Measurements from ENCODE around the gene RBL1. TPM values are rescaled to one million over a fixed set of nuclear protein-coding genes. Genes with fewer than 3 reads are reported as not detected.
"Not testable (repeated sequence)": the region's sequence is repeated elsewhere in the genome, so short reads cannot be mapped to it uniquely, and the experiment has no call there.

RBL1 gene
- total RNA-seq, 1 donor from 2014 or later: 22.1 TPM

DNA sequence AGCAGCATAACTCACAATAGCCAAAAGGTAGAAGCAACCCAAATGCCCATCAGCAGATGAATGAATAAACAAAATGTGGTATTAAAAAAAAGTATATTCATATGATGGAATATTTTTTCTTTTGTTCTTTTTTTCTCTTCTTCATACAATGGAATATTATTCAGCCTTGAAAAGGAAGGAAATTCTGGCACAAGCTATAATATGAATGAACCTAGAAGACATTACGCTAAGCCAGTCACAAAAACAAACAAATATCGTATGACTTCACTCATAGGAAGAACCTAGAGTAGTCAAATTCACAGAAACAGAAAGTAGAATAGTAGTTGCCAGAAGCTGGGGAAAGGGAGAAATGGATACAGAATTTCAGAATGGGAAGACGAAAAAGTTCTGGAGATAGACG, 63.7 kb downstream of the RBL1 start:
- DNase-seq (ENCODE audit: low spot score): no peak
- Histone ChIP-seq H3K9me3 (ENCODE audit: low read depth) (no peaks in the 10 kb centered on the region), H3K27ac (no peak overlapping the region), H2AFZ (replicated peaks) (no peak overlapping the region), H3K9ac (no peak overlapping the region), H3K4me3 (no peak overlapping the region), H3K36me3 (peaks cover 43% of the 10 kb centered on the region), H4K20me1 (ENCODE audit: low read depth) (no peaks in the 10 kb centered on the region), H3K27me3 (no peaks in the 10 kb centered on the region), H3K4me2 (no peak overlapping the region), H3K79me2 (ENCODE audit: low read depth) (no peaks in the 10 kb centered on the region), H3F3A (ENCODE audit: low read depth) (no peaks in the 10 kb centered on the region), H3K4me1 (no peaks in the 10 kb centered on the region)
- TF ChIP-seq, protein P1, sequence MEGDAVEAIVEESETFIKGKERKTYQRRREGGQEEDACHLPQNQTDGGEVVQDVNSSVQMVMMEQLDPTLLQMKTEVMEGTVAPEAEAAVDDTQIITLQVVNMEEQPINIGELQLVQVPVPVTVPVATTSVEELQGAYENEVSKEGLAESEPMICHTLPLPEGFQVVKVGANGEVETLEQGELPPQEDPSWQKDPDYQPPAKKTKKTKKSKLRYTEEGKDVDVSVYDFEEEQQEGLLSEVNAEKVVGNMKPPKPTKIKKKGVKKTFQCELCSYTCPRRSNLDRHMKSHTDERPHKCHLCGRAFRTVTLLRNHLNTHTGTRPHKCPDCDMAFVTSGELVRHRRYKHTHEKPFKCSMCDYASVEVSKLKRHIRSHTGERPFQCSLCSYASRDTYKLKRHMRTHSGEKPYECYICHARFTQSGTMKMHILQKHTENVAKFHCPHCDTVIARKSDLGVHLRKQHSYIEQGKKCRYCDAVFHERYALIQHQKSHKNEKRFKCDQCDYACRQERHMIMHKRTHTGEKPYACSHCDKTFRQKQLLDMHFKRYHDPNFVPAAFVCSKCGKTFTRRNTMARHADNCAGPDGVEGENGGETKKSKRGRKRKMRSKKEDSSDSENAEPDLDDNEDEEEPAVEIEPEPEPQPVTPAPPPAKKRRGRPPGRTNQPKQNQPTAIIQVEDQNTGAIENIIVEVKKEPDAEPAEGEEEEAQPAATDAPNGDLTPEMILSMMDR (IDR thresholded peaks at IDR 0.05): no peak
- TF ChIP-seq EZH2phosphoT487 (IDR thresholded peaks at IDR 0.05) (no peak), EZH2 (IDR thresholded peaks at IDR 0.05) (no peak)
- peaks cover 2% of the 10 kb centered on the region for H3K27me3 Mint-ChIP-seq (ENCODE audit: insufficient read depth, low read depth)
- H3K9me3 Mint-ChIP-seq: peaks cover 11% of the 10 kb centered on the region
- H3K27ac Mint-ChIP-seq: no peak overlapping the region
- H3K4me3 Mint-ChIP-seq: no peak overlapping the region
- peaks cover 46% of the 10 kb centered on the region for H3K36me3 Mint-ChIP-seq
- no peaks in the 10 kb centered on the region for H3K4me1 Mint-ChIP-seq

DNA sequence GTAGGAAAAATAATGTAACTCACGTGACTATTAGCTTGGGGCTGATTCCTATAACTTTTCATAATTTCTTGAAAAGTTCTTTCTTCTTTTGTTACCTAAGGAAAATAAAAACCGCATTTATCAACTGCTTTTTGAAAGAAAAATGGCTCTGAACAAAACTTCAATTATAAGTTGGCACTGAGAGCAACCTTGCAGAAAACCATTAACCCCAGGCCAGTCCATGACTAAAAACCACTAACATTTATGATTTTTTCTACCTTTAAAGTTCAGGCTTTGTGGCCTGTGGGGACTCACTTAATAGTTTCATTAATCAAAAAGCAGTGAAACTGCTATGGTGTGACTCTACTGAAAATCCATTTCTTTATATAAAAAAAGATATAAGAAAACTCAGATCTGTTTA, 75.2 kb downstream of the RBL1 start:
- Mint-ChIP-seq H3K36me3 (peaks cover 20% of the 10 kb centered on the region), H3K9me3 (no peaks in the 10 kb centered on the region), H3K4me1 (peaks cover 2% of the 10 kb centered on the region), H3K27me3 (ENCODE audit: insufficient read depth, low read depth) (peaks cover 4% of the 10 kb centered on the region), H3K27ac (no peak overlapping the region), H3K4me3 (no peak overlapping the region)
- H3K27ac ChIP-seq: no peak overlapping the region
- H3K4me1 ChIP-seq: no peaks in the 10 kb centered on the region
- H3K36me3 ChIP-seq: peaks cover 19% of the 10 kb centered on the region
- H3K9me3 ChIP-seq (ENCODE audit: low read depth): no peaks in the 10 kb centered on the region
- no peak overlapping the region for H2AFZ ChIP-seq (replicated peaks)
- no peak overlapping the region for H3K4me3 ChIP-seq
- DNase-seq (ENCODE audit: low spot score): no peak
- no peaks in the 10 kb centered on the region for H3K27me3 ChIP-seq
- TF ChIP-seq EZH2 (IDR thresholded peaks at IDR 0.05) (no peak), EZH2phosphoT487 (IDR thresholded peaks at IDR 0.05) (no peak)
- TF ChIP-seq, protein P1 (IDR thresholded peaks at IDR 0.05): no peak
- H3K4me2 ChIP-seq: no peak overlapping the region
- H4K20me1 ChIP-seq (ENCODE audit: low read depth): no peaks in the 10 kb centered on the region
- no peak overlapping the region for H3K9ac ChIP-seq
- H3F3A ChIP-seq (ENCODE audit: low read depth): no peaks in the 10 kb centered on the region
- no peaks in the 10 kb centered on the region for H3K79me2 ChIP-seq (ENCODE audit: low read depth)

DNA sequence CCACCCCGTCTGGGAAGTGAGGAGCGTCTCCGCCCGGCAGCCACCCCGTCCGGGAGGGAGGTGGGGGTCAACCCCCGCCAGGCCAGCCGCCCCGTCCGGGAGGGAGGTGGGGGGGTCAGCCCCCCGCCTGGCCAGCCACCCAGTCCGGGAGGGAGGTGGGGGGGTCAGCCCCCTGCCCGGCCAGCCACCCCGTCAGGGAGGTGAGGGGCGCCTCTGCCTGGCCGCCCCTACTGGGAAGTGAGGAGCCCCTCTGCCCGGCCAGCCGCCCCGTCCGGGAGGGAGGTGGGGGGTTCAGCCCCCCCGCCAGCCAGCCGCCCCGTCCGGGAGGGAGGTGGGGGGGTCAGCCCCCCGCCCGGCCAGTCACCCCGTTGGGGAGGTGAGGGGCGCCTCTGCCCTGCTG, 83.2 kb downstream of the RBL1 start:
- not testable (repeated sequence) for H4K20me1 ChIP-seq (ENCODE audit: low read depth); H3K4me3 Mint-ChIP-seq; H3K36me3 ChIP-seq; H2AFZ ChIP-seq (replicated peaks); H3K4me1 ChIP-seq; H3F3A ChIP-seq (ENCODE audit: low read depth); H3K4me2 ChIP-seq; H3K4me3 ChIP-seq; H3K79me2 ChIP-seq (ENCODE audit: low read depth); DNase-seq (ENCODE audit: low spot score); H3K27me3 Mint-ChIP-seq (ENCODE audit: insufficient read depth, low read depth); H3K27ac Mint-ChIP-seq; H3K27ac ChIP-seq; H3K9me3 Mint-ChIP-seq; H3K9ac ChIP-seq; H3K9me3 ChIP-seq (ENCODE audit: low read depth); H3K4me1 Mint-ChIP-seq; H3K27me3 ChIP-seq
- H3K36me3 Mint-ChIP-seq: peaks cover 21% of the 10 kb centered on the region

DNA sequence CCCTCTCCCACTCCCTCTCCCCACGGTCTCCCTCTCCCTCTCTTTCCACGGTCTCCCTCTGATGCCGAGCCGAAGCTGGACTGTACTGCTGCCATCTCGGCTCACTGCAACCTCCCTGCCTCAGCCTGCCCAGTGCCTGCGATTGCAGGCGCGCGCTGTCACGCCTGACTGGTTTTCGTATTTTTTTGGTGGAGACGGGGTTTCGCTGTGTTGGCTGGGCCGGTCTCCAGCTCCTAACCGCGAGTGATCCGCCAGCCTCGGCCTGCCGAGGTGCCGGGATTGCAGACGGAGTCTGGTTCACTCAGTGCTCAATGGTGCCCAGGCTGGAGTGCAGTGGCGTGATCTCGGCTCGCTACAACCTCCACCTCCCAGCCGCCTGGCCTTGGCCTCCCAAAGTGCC, 83.9 kb downstream of the RBL1 start:
- not testable (repeated sequence) for H3K4me1 Mint-ChIP-seq

More for the DNA sequence above, 83.9 kb downstream of the RBL1 start:
- H3K4me3 Mint-ChIP-seq; H3K9me3 ChIP-seq (ENCODE audit: low read depth); DNase-seq (ENCODE audit: low spot score); H3K9me3 Mint-ChIP-seq; H3K27ac ChIP-seq; H3K4me2 ChIP-seq; H3K27me3 Mint-ChIP-seq (ENCODE audit: insufficient read depth, low read depth); H4K20me1 ChIP-seq (ENCODE audit: low read depth); H3K27me3 ChIP-seq; H3K4me1 ChIP-seq; H2AFZ ChIP-seq (replicated peaks); H3K4me3 ChIP-seq; H3K36me3 ChIP-seq; H3K9ac ChIP-seq; H3K27ac Mint-ChIP-seq; H3K79me2 ChIP-seq (ENCODE audit: low read depth); H3F3A ChIP-seq (ENCODE audit: low read depth): not testable (repeated sequence)
- peaks cover 23% of the 10 kb centered on the region for H3K36me3 Mint-ChIP-seq
